Neutrophil (primary cell): Measurements from ENCODE around the gene NARF.

Experiments
- H3K27ac ChIP-seq: fragments of 200-600 bp; sonication (generic); 2 replicates; pipeline ENCODE4 v1.5.1; 2016; ENCODE audit warnings: mild to moderate bottlenecking, moderate library complexity
- H3K27me3 ChIP-seq: fragments of 200-600 bp; sonication (generic); 2 replicates; pipeline ENCODE4 v1.6.0; 2016; ENCODE audit warnings: mild to moderate bottlenecking
- H3K36me3 ChIP-seq: fragments of 200-600 bp; sonication (generic); 2 replicates; pipeline ENCODE4 v1.5.1; 2017
- H3K4me1 ChIP-seq, 2 experiments: fragments of 200-600 bp in 1 of 2; sonication (generic) in 1 of 2; 1 replicate in 1 of 2; 2 replicates in 1 of 2; pipeline versions ENCODE4 v1.5.1 to v1.6.1; 2013 to 2016; ENCODE audit warnings: low read depth in 1 of 2, low read length in 1 of 2, mild to moderate bottlenecking in 1 of 2, moderate library complexity in 1 of 2; ENCODE audit not compliant: control insufficient read depth in 1 of 2, insufficient read depth in 1 of 2
- H3K4me3 ChIP-seq, 2 experiments: fragments of 200-600 bp in 1 of 2; sonication (generic) in 1 of 2; 1 replicate in 1 of 2; 2 replicates in 1 of 2; pipeline ENCODE4 v1.5.1; 2013 to 2016; ENCODE audit warnings: low read depth in 1 of 2, low read length in 1 of 2, mild to moderate bottlenecking in 1 of 2, moderate library complexity in 1 of 2
- H3K9me3 ChIP-seq: fragments of 200-600 bp; sonication (generic); 2 replicates; pipeline ENCODE4 v1.5.1; 2016
- CTCF ChIP-seq: fragments of 200-600 bp; sonication (generic); IDR thresholded peaks from 2 replicates; pipeline ENCODE4 v1.5.1; 2016; ENCODE audit warnings: antibody characterized with exemption

The NARF gene

GRCh38 chr17:82416771-82417170 lies 41.8 kb upstream of the NARF start:
- no peaks in the 10 kb centered on the region for H3K9me3 ChIP-seq
- peak; percentile 8 for TF ChIP-seq CTCF
- H3K36me3 ChIP-seq, result no peaks in the 10 kb centered on the region
- H3K4me3 ChIP-seq, result no peak overlapping the region
- H3K27ac ChIP-seq, result no peak overlapping the region
- peaks cover 21 to 29% of the 10 kb centered on the region in 2 experiments for H3K4me1 ChIP-seq
- no peaks in the 10 kb centered on the region for H3K27me3 ChIP-seq

DNA sequence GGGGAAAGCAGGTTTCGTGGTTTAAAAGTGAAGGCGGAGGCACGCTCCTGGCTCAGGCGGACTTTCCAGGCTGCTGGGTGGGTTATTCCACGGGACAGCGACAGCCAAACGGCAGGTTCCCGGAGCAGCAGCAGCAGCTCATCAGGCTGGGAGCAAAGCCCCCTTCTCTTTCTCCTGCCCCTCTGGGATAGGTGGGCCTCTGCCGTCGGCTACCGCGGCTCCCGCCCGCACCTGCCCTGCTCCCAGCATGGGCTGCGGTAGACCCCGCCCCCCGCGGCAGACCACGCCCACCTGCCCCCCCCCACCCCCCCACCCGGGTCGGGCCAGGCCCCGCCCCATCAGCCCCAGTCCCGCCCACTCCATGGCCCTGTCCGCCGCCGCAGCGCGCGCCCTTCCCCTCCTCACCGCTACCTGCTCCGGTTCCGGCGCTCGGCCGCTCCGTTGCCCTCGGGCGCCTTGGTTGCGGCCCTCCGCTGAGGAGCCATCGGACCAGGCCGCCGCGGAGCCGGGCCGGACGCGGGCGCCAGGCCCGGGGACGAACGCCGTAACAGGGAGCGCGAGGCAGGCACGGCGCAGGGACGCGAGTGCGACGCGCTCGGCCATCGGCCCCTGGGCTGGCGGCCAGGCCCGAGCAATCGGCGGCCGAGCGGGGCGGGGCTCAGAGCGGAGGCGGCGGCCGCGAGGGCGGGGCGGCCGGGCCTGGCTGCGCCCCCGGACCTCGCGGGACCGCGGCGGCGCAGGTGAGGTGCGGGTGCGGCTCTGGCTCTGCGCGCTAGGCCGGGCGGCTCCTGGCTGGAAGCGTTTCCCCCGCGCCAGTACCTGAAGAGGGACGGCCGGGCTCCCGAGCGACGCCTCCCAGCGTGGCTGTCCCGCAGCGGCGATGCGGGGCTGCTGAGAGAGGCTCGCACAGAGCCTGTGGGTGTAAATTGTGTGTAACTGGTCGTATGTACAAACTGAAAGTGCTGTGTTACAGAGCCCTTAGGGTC lies 40.2 kb upstream of the NARF start, which contains the start of the genes HEXD and OGFOD3:
TSS of gene HEXD (plus strand) at position 347 of the 986 bp plus-strand sequence. CDS start 1,453 bp downstream, outside the sequence.
TSS of gene OGFOD3 (minus strand) at position 586 of the 986 bp plus-strand sequence. CDS start at position 485, 101 bp downstream.
- TF ChIP-seq CTCF, result peak; percentile 65
- no peaks in the 10 kb centered on the region for H3K9me3 ChIP-seq
- peak within 1 kb of the TSS; percentile 87 for H3K27ac ChIP-seq
- H3K4me3 ChIP-seq, result peak within 1 kb of the TSS; percentile 85 to 93
- no peaks in the 10 kb centered on the region for H3K27me3 ChIP-seq
- no peaks in the 10 kb centered on the region for H3K36me3 ChIP-seq
- peaks cover 21 to 29% of the 10 kb centered on the region in 2 experiments for H3K4me1 ChIP-seq

- TF ChIP-seq CTCF, result no peak
- Histone ChIP-seq H3K27ac (peak overlapping the region; percentile 87), H3K9me3 (no peaks in the 10 kb centered on the region), H3K36me3 (no peaks in the 10 kb centered on the region), H3K4me1 (peaks cover 21 to 27% of the 10 kb centered on the region in 2 experiments), H3K4me3 (peak overlapping the region; percentile 85 to 93), H3K27me3 (no peaks in the 10 kb centered on the region)
These were observed 39.0 kb upstream of the NARF start for GRCh38 chr17:82419540-82419939.

GRCh38 chr17:82424001-82424862 lies 34.3 kb upstream of the NARF start:
- no peaks in the 10 kb centered on the region for H3K9me3 ChIP-seq
- no peaks in the 10 kb centered on the region for H3K36me3 ChIP-seq
- peaks cover 9 to 10% of the 10 kb centered on the region in 2 experiments for H3K4me1 ChIP-seq
- H3K27ac ChIP-seq, result no peak overlapping the region
- TF ChIP-seq CTCF, result peak; percentile 72
- no peak overlapping the region for H3K4me3 ChIP-seq
- no peaks in the 10 kb centered on the region for H3K27me3 ChIP-seq

GRCh38 chr17:82424863-82425159 lies 33.7 kb upstream of the NARF start:
- no peak for TF ChIP-seq CTCF
- Histone ChIP-seq H3K4me3 (no peak overlapping the region), H3K4me1 (peaks cover 3 to 4% of the 10 kb centered on the region in 2 experiments), H3K27me3 (no peaks in the 10 kb centered on the region), H3K27ac (no peak overlapping the region), H3K9me3 (no peaks in the 10 kb centered on the region), H3K36me3 (no peaks in the 10 kb centered on the region)
